Posterior vena cava (tissue), 2 donors: ENCODE data around the gene SERPINA1. TPM values are rescaled to one million over a fixed set of nuclear protein-coding genes. Genes with fewer than 3 reads are reported as not detected.
"Not testable (repeated sequence)": the region's sequence is repeated elsewhere in the genome, so short reads cannot be mapped to it uniquely, and the experiment has no call there.

Experiments
- DNase-seq: peaks from one replicate; pipeline ENCODE4 v3.0.0-alpha.2; 2020; ENCODE audit warnings: low spot score
- intact Hi-C, 2 donors: fragments of 100-400 bp; cut with DNase I; formaldehyde crosslinking; loops; one replicate each; pipeline versions ENCODE4 v1.14.1 to v1.14.2; 2022 to 2023
- total RNA-seq, 2 donors: library from RNA; stranded (reverse); fragmentation: NEBNext Ultra II Directional; extraction: Animal tissue kit (Norgen Biotek cat#: 25700); gene quantifications; one replicate each; pipeline ENCODE4 v1.2.1, GENCODE V29; 2021
- donor health status: DM: yes; HTN: yes; CAD: no.
- donor health status: DM: yes; HTN: yes; CAD: no.

The SERPINA1 gene
- total RNA-seq, 2 donors from 2014 or later, result 10.3 to 34.5 TPM

DNA sequence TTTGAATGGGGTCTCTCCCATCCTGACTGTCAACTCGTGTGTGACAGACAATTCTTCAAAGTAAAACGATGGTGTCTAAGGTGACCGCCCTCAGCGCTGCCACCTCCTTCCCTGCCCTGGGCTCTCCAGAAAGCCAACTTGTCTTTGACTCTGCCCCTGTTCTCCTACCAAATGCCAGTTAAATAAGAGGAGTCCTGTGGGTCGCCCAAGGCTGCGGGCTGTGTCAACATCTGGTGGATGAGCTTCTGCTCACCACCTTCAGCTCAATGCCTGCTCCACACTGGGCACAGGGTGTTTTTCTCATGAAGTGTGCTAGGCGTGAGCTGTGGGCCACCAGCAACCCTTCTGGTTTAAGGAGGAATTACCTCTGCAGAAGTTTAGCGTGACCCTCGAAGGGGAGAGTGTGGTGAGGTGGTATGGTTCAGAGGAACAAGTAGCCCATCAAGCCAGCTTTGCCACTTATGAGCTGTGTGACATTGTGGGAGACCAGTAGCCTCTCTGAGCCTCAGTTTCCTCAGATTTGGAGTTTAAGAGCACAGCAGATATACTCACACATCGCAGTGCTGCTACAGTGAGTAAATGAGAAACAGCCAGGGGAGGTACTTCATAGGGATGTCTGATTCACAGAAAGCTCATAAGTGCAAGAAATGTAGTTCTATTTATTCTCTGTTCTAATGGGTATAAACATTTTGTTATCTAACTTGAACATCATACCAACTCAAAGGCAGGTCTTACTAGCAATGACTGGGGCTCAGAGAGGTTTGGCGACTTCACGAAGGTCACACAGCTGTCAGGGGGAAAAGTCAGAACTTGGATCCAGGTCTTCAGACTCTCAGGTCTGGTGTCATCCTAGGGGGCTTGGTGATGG is 12.1 kb downstream of the SERPINA1 start:
- intact Hi-C loops, result no loop called here
- no peak for DNase-seq

DNA sequence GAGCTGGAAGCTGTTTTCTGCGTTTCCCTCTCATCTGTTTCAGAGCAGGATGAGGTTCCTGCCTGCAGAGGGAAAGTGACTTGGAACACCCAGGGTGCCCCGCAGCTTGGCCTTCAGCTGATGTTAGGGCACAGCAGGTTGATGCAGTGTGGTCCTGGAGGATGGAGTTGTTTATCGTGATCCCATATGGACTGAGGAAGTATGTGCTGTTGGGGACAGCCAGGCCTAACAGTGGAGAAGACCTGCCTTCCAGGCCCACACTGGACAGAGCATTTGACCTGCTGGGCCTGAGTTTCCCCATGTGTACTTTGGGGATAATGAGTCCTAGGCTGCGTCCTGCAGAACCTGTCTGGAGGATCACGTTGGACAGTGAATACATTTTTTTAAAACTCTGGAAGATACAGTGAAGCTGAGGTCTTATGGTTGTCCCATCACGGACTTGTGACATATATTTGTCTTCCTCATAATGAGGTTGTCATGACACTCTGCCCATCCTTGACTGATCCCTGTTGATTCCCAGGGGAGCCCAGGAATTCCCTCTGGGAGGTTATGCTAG is 12.8 kb downstream of the SERPINA1 start:
- intact Hi-C loops, result no loop called here
- no peak for DNase-seq

DNA sequence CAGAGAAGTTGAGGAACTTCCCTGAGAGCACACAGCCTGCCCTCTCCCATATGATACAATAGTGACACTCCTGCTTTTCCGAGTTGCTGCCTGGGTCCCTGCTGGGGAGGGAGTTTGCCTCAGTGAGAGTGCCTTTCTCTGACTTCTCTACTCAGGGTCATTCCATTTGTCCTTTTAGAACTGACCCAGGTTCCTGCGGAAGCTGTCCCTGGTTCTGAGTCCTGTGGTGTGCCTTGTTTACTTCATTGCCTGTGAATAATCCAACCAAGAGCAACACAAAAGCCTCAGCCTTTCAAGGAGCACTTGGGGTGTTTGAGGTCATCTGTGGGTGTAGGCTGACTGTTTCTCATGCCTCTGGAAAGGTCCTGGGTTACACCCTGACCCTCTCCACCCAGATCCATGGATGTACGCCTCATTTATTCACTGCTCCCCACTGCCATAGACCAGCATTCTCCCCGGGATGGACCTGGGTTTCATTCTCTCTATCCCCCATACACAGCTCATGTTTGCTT is 13.6 kb downstream of the SERPINA1 start:
- no peak for DNase-seq
- intact Hi-C loops, result no loop called here

DNA sequence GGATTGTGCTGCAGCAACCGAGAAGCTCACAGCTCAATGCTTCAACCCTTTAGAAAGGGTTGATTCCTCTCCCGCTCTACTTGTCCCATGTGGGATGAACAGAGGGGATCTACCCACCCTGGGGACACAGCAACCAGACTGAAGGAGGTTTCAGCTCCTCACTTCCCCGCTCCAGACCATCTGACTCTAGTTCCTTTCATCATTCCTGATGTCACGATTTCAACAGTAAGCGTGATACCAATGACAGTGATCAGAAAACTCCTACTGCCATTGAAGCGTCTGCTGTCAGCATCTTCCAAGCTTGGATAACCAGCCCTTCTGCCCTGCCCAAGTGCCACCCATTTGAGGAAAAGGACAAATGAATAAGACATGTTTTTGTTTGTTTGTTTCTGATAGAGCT is 14.3 kb downstream of the SERPINA1 start:
- intact Hi-C loops, result no loop called here
- DNase-seq, result no peak

DNA sequence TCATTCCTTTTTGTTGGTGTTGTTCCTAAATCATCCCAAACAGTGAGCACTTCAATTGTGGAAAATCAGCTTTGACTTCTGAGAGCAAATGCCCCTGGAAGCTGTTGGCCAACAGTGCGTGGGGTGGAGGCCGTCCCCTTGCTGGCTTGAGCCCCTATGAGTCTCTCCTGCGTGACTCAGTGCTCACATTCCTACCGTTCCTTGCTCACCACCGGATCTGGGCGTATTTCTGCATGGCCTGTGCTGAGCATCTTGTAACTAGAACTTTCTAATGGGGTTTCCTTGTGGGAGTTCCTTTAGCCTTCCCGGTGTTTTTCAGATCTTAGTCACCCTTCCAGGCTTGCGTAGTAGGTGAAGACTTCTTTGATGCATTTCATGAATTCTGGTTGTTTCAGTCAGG is 14.7 kb downstream of the SERPINA1 start:
- intact Hi-C loops, result no loop called here
- DNase-seq, result no peak

DNA sequence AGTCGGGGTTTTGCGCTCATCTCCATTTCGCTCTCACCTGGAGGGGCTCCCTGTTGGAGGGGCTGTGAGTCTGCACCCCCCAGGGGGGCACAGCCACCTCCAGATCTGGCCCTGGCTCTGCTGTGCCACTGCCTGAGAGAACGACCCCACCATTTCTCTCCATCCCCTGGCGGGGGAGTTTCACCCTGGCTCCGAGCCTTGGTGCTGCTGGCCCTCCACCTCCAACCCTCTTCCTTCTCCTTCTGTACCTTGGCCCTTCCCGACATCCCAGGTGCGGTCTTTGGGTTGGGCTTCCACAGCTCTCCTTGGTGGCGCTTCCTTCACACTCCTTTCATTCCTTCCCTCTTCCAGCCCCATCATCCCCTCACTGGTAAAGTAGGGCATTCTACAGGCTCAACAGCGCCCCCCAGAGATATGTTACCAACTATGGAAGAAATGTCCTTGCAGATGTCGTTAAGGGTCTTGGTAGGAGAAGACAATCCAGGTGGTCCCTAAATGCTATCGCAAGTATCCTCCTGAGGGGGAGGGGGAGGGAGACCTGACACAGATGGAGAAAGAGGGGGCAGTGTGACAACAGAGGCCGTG is 16.3 kb downstream of the SERPINA1 start:
- no peak for DNase-seq
- intact Hi-C loops, result no loop called here

DNA sequence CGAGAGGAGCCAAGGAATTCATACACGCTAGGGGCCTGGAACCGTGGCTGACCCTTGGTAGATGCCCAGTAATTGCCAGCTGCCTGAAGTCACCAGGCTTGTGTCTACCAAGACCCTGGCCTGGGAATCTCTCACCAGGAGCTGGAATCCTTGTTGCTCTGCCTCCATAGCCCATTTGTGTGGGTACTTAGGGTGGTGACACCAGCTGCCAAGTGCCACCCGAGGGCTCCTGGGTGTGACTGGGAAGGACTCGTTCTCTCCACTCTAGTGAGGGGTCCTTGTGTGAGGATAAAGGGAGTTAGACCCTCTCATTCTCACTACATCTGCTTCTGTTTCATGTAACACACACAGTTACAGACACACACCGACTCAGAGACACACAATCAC is 17.9 kb downstream of the SERPINA1 start:
- intact Hi-C loops, result no loop called here
- no peak for DNase-seq

DNA sequence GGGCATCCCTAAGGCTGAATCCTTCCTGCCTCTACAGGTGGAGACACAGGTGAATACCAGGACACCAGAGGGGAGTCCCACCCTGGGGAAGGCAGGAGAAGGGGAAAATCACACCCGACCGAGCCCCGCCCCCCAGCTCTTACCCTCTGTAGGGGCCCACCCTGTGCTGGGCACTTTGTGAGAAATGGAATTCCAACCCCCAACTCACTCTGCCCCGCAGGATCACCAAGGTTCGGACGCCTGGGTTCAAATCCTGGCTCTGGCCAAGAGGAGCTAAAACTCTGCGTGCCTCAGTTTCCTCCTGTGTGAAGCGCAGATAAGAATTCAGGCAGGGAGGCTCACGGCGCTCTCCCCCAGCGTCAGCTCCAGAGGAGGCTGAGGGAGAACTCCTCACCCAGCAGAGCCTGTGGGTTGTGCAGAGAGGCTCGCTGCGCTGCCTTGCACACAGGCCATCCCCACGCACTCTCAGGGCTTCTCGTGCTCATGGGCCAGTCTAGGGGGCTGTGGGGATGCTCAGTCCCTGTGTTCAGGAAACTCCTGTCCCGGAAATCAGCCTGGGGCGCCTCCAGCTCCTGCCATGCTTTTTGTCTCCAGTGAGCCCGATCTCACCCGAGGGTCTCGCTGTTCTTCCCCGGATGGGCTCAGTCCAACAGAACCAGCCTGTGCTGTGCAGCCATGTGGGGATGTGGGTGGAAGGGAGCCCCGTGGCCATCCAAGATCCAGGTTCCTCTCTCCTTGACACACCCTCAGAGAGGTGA is 18.5 kb downstream of the SERPINA1 start:
- DNase-seq, intact Hi-C loops: not testable (repeated sequence)

DNA sequence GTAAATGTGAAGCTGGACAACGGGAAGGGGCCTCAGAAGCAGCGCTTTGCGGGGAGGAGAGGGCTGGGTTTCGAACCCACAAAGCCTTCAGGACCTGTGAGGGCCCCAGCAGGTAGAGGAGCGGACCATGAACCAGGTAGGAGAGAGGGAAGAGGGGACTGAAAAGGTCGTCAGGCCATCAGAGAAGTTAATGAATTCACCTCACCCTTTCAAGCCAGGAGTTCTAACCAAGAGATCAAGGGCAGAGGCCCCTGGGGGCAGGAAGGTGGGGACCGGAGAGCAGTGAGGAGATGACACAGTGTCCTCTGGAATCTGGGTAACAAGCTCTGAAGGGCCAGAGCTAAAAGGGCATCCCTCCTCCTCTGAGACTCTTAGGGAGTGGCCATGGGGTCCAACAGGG is 19.4 kb downstream of the SERPINA1 start:
- DNase-seq, result no peak
- intact Hi-C loops, result no loop called here

DNA sequence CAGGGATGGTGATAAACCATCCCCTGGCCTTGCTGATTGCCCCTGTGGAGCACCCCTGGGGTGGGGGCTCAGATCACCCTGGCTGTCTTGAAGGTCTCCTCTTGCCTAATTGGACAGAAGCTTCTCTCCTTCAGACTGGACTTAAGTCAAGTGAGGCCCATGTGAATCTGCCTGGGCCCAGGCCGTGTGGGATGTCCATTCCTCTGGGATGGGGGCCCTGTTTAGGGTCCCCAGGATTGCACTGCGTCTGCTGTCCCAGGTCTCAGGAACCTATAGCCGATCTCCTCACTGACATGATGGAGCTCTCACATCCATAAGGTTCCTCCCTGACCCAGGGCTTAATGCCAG is 20.2 kb downstream of the SERPINA1 start:
- intact Hi-C loops, result no loop called here
- DNase-seq, result no peak

DNA sequence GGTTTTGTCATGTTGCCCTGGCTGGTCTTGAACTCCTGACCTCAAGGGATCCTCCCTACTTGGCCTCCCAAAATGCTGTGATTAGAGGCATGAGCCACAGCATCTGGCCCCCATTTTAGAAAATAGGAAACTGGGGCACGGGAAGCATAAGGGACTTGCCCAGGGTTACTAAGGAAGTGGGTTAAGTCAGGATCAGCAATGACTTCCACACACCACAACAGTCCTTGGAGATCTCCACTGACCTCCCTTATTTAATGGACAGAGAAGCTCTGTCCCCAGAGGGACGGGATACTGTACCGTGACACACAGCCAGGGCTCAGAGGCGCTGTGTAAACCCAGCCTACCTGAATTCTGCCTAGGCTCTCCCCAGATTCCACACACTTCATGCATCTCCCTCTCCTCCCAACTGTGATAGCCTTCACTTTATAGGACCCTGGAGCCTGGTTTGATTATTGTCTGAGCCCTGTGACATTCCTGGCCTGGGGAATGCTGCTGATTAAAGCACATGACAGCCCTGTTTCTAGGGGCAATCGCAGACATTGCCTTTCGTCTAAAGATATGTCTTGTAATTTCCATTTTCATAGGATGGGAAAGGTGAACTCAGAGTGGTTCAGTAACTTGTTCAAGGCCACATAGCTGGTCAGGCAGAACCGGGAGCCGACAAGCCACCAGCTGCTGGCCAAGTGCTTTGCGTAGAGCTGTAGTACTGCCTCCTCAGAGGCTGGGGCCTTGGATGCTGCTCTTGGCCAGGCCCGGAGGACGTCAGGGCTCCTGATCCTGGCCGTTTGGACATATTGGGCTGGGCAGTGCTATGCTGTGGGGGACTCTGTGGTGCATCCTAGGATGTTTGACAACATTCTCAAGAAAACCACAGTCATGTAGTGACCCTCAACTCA is 20.8 kb downstream of the SERPINA1 start:
- intact Hi-C loops, result no loop called here
- DNase-seq, result no peak

DNA sequence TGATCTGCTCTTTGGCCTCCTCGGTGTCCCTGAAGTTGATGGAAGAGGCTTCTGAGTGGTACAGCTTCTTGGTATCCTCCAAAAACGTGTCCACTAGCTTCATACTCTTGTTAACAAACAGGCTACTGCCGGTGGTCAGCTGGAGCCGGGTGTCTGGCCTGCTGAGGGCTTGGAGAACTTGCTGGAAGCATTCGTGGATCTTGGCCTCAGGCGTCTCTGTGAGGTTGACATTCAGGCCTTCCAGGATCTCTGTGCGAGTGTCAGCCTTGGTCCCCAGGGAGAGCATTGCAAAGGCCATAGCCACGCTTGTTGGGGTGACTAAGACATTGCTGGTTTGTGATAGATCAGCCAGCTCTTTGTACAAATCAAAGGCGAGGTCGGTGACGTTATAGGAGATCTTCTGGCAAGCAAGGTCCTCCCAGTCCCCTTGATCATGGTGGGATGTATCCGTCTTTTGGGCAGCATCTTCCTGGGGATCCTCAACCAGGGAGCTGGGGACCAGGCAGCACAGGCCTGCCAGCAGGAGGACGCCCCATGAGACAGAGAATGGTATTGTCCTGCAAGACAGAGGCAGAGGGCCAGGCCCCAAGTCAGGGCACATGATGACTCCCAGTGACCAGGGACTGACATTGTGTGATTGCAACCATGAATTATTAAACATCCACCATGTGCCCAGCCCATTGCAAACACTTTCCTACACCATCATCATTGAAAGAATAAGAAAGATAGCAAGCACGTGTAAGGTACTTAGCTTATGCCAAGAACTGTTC is 22.1 kb downstream of the SERPINA1 start, which contains the start of gene SERPINA2:
TSS of gene SERPINA2 (minus strand) at position 553 of the 770 bp plus-strand sequence.
- intact Hi-C loops, result no loop called here
- no peak for DNase-seq

DNA sequence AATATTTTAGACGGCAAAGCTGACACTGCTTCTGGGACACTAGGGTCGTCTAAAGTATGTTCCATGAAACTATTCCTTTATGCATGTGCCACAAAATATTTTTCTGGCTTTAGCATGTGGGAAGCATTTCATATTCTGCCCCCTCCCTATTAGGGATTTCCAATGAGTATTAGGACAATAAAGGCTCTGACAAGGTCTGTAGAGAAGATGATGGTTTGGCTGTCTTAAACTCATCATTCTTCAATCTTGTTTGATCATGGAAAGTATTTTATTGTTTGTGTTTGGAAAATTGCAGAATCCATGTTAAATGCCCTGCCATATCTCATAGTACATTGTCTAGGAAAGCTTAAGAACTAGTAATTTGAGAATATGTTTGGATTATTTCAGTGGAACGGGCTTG is 22.8 kb downstream of the SERPINA1 start:
- intact Hi-C loops, result no loop called here
- DNase-seq, result no peak

DNA sequence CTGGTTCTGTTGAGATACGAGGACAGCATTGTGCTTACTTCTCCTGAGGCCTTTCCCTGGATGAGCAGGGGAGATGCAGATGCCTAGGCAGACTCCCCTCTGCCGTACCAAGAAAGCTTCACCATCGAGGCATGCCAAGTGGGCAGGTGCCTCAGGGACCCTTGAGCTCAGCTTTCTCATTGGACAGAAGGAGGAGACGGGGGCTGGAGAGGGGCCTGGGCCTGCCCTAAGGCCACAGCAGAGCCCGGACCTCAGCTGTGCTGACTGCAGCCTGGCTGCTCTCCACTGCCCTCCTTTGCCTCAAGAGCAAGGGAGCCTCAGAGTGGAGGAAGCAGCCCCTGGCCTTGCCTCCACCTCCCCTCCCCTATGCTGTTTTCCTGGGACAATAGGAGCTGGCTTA is 23.4 kb downstream of the SERPINA1 start:
- intact Hi-C loops, result no loop called here
- DNase-seq, result no peak

DNA sequence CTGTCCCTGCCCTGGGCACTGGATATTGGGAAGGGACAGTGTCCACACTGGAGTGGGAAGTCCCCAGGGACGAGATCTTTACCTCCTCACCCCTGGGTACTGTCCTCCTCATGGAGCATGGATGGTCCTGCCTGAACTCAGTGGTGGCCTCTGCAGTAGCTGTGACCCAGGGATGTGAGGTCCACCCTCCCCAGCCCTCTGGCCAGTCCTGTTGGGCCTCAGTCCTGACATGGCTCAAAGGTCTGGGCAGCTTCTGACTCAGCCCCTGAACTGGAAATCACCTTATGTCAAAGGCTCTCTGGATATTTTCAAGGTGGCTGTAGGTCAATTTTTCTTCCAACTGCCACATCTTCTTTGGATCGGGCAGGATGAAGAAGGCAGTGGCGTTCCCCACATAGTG is 24.4 kb downstream of the SERPINA1 start:
- intact Hi-C loops, result no loop called here
- no peak for DNase-seq

DNA sequence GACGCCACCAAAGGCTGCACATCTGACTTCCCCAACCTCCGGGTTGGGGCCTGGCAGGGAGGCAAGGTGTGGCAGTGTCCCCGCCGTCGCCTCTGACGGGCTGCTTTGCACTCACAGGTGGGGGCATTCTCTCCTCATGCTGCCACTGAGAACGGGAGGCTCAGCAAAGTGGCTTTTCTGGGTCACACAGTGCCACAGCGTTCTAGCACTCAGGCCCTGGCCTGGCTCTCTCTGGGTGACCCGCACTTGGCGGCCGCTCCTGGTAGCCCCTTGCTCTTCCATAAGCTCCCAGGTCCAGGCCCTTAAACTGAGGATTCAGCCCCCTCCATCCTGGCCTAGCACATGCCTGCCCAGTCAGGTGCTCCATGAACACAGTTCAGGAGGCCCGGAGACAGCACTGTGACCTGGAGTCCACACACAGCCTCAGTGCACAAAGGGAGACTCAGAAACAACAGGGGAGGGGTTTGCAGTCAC is 25.2 kb downstream of the SERPINA1 start:
- DNase-seq, result no peak
- intact Hi-C loops, result no loop called here

DNA sequence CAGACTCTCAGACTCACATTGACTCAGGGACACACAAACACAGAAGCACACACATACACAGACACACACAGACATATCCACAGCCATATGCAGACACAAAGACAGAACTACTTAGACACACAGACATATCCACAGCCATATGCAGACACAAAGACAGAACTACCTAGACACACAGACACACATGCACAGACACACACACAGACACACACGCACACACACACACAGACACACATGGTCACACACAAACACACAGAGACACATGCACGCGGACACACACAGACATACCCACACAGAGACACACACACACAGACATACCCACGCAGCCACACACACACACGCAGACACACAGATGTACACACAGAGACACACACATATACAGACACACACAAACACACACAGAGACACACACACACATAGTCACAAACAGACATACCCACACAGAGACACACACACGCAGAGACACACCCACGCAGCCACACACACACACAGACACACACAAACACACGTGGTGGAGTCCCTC is 25.7 kb downstream of the SERPINA1 start:
- no peak for DNase-seq

DNA sequence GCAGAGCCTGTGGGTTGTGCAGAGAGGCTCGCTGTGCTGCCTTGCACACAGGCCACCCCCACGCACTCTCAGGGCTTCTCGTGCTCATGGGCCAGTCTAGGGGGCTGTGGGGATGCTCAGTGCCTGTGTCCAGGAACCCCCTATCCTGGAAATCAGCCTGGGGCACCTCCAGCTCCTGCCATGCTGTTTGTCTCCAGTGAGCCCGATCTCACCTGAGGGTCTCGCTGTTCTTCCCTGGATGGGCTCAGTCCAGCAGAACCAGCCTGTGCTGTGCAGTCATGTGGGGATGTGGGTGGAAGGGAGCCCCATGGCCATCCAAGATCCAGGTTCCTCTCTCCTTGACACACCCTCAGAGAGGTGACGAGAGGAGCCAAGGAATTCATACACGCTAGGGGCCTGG is 26.7 kb downstream of the SERPINA1 start:
- no peak for DNase-seq
- intact Hi-C loops, result no loop called here

More for the DNA sequence above, 25.7 kb downstream of the SERPINA1 start:
- intact Hi-C loops, result no loop called here
